Measurements from ENCODE around the gene FHIT. TPM values are rescaled to one million over a fixed set of nuclear protein-coding genes. Genes with fewer than 3 reads are reported as not detected.

Gene FHIT
- total RNA-seq, 4 donors from 2014 or later = 3.5 to 17.0 (median 16.7) TPM

- Histone ChIP-seq H3K9me3 (no peaks in the 10 kb centered on the region), H3K27me3 (no peaks in the 10 kb centered on the region), H3K27ac (peak overlapping the region in 2 of 4 donors; percentile 40), H3K4me1 (no peaks in the 10 kb centered on the region), H3K36me3 (no peaks in the 10 kb centered on the region), H3K4me3 (no peak overlapping the region)
- TF ChIP-seq CTCF (IDR thresholded peaks at IDR 0.05) (no peak), POLR2A (IDR thresholded peaks at IDR 0.05) (no peak)
- DNase-seq = peak in 2 of 3 donors; percentile 34 to 52
These were observed 1240.5 kb downstream of the FHIT start for GRCh38 chr3:60010781-60011180.

- Histone ChIP-seq H3K4me3 (no peak overlapping the region), H3K27me3 (no peaks in the 10 kb centered on the region), H3K9me3 (no peaks in the 10 kb centered on the region), H3K27ac (peak overlapping the region in 2 of 4 donors; percentile 40), H3K36me3 (no peaks in the 10 kb centered on the region), H3K4me1 (no peaks in the 10 kb centered on the region)
- no peak for DNase-seq
- no peak for TF ChIP-seq CTCF (IDR thresholded peaks at IDR 0.05)
- no peak for TF ChIP-seq POLR2A (IDR thresholded peaks at IDR 0.05)
These were observed 1241.2 kb downstream of the FHIT start for GRCh38 chr3:60009931-60010478.

- H3K27ac ChIP-seq = no peak overlapping the region
- no peaks in the 10 kb centered on the region for H3K27me3 ChIP-seq
- no peaks in the 10 kb centered on the region for H3K4me1 ChIP-seq
- no peak for DNase-seq
- H3K4me3 ChIP-seq = no peak overlapping the region
- H3K9me3 ChIP-seq = no peaks in the 10 kb centered on the region
- H3K36me3 ChIP-seq = no peaks in the 10 kb centered on the region
- TF ChIP-seq POLR2A (IDR thresholded peaks at IDR 0.05) = no peak
- TF ChIP-seq CTCF (IDR thresholded peaks at IDR 0.05) = no peak
These were observed 1249.9 kb downstream of the FHIT start for GRCh38 chr3:60001369-60001768.

GRCh38 chr3:60000311-60001105, 1250.7 kb downstream of the FHIT start:
- Histone ChIP-seq H3K9me3 (no peaks in the 10 kb centered on the region), H3K27me3 (no peaks in the 10 kb centered on the region), H3K36me3 (no peaks in the 10 kb centered on the region), H3K4me3 (no peak overlapping the region), H3K27ac (no peak overlapping the region), H3K4me1 (no peaks in the 10 kb centered on the region)
- TF ChIP-seq POLR2A (IDR thresholded peaks at IDR 0.05) (no peak), CTCF (IDR thresholded peaks at IDR 0.05) (no peak)
- no peak for DNase-seq

GRCh38 chr3:59998058-59998457, 1253.2 kb downstream of the FHIT start:
- TF ChIP-seq POLR2A (IDR thresholded peaks at IDR 0.05) (no peak), CTCF (IDR thresholded peaks at IDR 0.05) (no peak)
- Histone ChIP-seq H3K4me1 (no peaks in the 10 kb centered on the region), H3K27me3 (no peaks in the 10 kb centered on the region), H3K9me3 (no peaks in the 10 kb centered on the region), H3K4me3 (no peak overlapping the region), H3K36me3 (no peaks in the 10 kb centered on the region), H3K27ac (no peak overlapping the region)
- DNase-seq = no peak

Data from Peyer's patch (tissue), 4 donors.